HCT116 (cell line): Measurements from ENCODE around the gene DENND1A. TPM values are rescaled to one million over a fixed set of nuclear protein-coding genes. Genes with fewer than 3 reads are reported as not detected.

Source experiments
- ATAC-seq: fragments of 200-7000 bp; cut with Tn5 transposase; 2 replicates; pipeline ENCODE4 v1.9.1; 2020; ENCODE audit warnings: mild to moderate bottlenecking, moderate library complexity
- BruUV-seq: library from RNA; stranded (reverse); fragments of 400-500 nt; replicated peaks from 2 replicates; lab custom pipeline; 2021; lab: Mats Ljungman, UMichigan
- CTCF ChIA-PET: fragments of 300-600 bp; sonication (Branson Sonifier 250); formaldehyde crosslinking; loops from one replicate; lab custom pipeline; 2021; ENCODE audit warnings: antibody characterized with exemption; lab: Charles Lee
- POLR2A ChIA-PET: fragments of 300-600, 350-600 bp; sonication (Branson Sonifier 250); formaldehyde crosslinking; loops from one replicate; lab custom pipeline; 2021; ENCODE audit warnings: antibody characterized with exemption; lab: Charles Lee
- RAD21 ChIA-PET, 2 experiments: fragments of 300-600 bp; sonication (Branson Sonifier 250); formaldehyde crosslinking; loops; one replicate each; lab custom pipeline; 2023; ENCODE audit warnings: low total read pairs in 2 of 2; ENCODE audit not compliant: uncharacterized antibody in 2 of 2, unreplicated experiment in 2 of 2, low non-redundant PET in 1 of 2; lab: Charles Lee
- DNase-seq: peaks from one replicate; pipeline ENCODE4 v3.0.0-alpha.2; 2010; ENCODE audit warnings: low read depth, low spot score
- H2AFZ ChIP-seq: fragments of 200-600 bp; shearing (Covaris generic), sonication (generic); 2 replicates; pipeline ENCODE4 v1.6.1; 2017; ENCODE audit warnings: low read depth, mixed run types, mixed read lengths, antibody characterized with exemption, low read length; ENCODE audit not compliant: poor library complexity, severe bottlenecking
- H3K27ac ChIP-seq: 2 replicates; pipeline ENCODE4 v1.5.1; 2012; ENCODE audit warnings: low read depth, low read length
- H3K27me3 ChIP-seq: fragments of 200-600 bp; sonication (generic); 2 replicates; pipeline ENCODE4 v1.6.1; 2016; ENCODE audit warnings: mixed run types, low read length, mixed read lengths; ENCODE audit not compliant: insufficient read depth
- H3K36me3 ChIP-seq, 2 experiments: fragments of 200-500 bp in 1 of 2; fragments of 200-600 bp in 1 of 2; sonication (Bioruptor generic) in 1 of 2; sonication (generic) in 1 of 2; 2 replicates each; pipeline versions ENCODE4 v1.5.1 to v1.6.1; 2014 to 2016; ENCODE audit warnings: low read length in 2 of 2, inconsistent platforms in 1 of 2, mixed read lengths in 1 of 2, mixed run types in 1 of 2; ENCODE audit not compliant: insufficient read depth in 2 of 2, control insufficient read depth in 1 of 2
- H3K4me1 ChIP-seq, 2 experiments: fragments of 200-600 bp in 1 of 2; sonication (generic) in 1 of 2; 2 replicates each; pipeline versions ENCODE4 v1.5.1 to v1.6.1; 2012 to 2017; ENCODE audit warnings: low read length in 2 of 2, inconsistent platforms in 1 of 2, mild to moderate bottlenecking in 1 of 2, mixed read lengths in 1 of 2, mixed run types in 1 of 2, moderate library complexity in 1 of 2; ENCODE audit not compliant: insufficient read depth in 2 of 2, control insufficient read depth in 1 of 2
- H3K4me2 ChIP-seq: fragments of 200-600 bp; sonication (generic); 2 replicates; pipeline ENCODE4 v1.6.1; 2017; ENCODE audit warnings: mixed run types, low read length, mixed read lengths
- H3K4me3 ChIP-seq, 2 experiments: fragments of 200-600 bp in 1 of 2; sonication (generic) in 1 of 2; replicated peaks in 1 of 2; 2 replicates each; pipeline ENCODE4 v1.5.1; 2011 to 2016; ENCODE audit warnings: low read length in 2 of 2, control low read depth in 1 of 2, low read depth in 1 of 2, mild to moderate bottlenecking in 1 of 2, mixed read lengths in 1 of 2, mixed run types in 1 of 2
- H3K79me2 ChIP-seq: fragments of 200-600 bp; sonication (generic); 2 replicates; pipeline ENCODE4 v1.6.1; 2017; ENCODE audit warnings: mild to moderate bottlenecking, mixed run types, low read length, moderate library complexity, mixed read lengths; ENCODE audit not compliant: insufficient read depth
- H3K9ac ChIP-seq: fragments of 200-600 bp; sonication (generic); 2 replicates; pipeline ENCODE4 v1.6.1; 2016; ENCODE audit warnings: low read length, mixed read lengths
- H3K9me2 ChIP-seq: fragments of 200-600 bp; sonication (generic), shearing (Covaris generic); 2 replicates; pipeline ENCODE4 v1.6.1; 2017; ENCODE audit warnings: mixed run types, mild to moderate bottlenecking, moderate library complexity; ENCODE audit not compliant: insufficient read depth
- H3K9me3 ChIP-seq, 2 experiments: fragments of 200-500 bp in 1 of 2; fragments of 200-600 bp in 1 of 2; sonication (Bioruptor generic) in 1 of 2; sonication (generic) in 1 of 2; 2 replicates each; pipeline ENCODE4 v1.6.1; 2014 to 2017; ENCODE audit warnings: low read length in 2 of 2, mixed read lengths in 2 of 2, inconsistent platforms in 1 of 2, low read depth in 1 of 2, mild to moderate bottlenecking in 1 of 2, mixed run types in 1 of 2, moderate library complexity in 1 of 2; ENCODE audit not compliant: control insufficient read depth in 1 of 2, insufficient read depth in 1 of 2
- H4K20me1 ChIP-seq: fragments of 200-600 bp; sonication (generic), shearing (Covaris generic); 2 replicates; pipeline ENCODE4 v1.6.1; 2017; ENCODE audit warnings: mixed run types, mild to moderate bottlenecking, moderate library complexity; ENCODE audit not compliant: insufficient read depth
- EGR1 ChIP-seq: IDR thresholded peaks from 2 replicates; pipeline ENCODE4 v1.6.1; 2012; ENCODE audit warnings: low read depth
- FOSL1 ChIP-seq: IDR thresholded peaks from 2 replicates; pipeline ENCODE4 v1.6.1; 2012; ENCODE audit warnings: low read depth
- POLR2AphosphoS5 ChIP-seq: IDR thresholded peaks from 2 replicates; pipeline ENCODE4 v1.6.1; 2011; ENCODE audit warnings: mild to moderate bottlenecking, low read depth, low read length, moderate library complexity
- TCF7L2 ChIP-seq: IDR thresholded peaks from 2 replicates; pipeline ENCODE4 v1.7.0; 2011; ENCODE audit warnings: borderline replicate concordance, inconsistent platforms; ENCODE audit not compliant: insufficient read depth, insufficient read length; ENCODE audit errors: extremely low read depth
- YY1 ChIP-seq: IDR thresholded peaks from 2 replicates; pipeline ENCODE4 v1.6.1; 2011; ENCODE audit warnings: low read length, low read depth, moderate library complexity, mild to moderate bottlenecking; ENCODE audit not compliant: insufficient replicate concordance; ENCODE audit errors: extremely low read depth
- ZNF274 ChIP-seq: fragments of 200-500 bp; sonication (Bioruptor generic); IDR thresholded peaks from 2 replicates; pipeline ENCODE4 v1.6.1; 2014; ENCODE audit warnings: mild to moderate bottlenecking, low read depth, low read length, inconsistent platforms
- intact Hi-C: fragments of 100-400 bp; cut with micrococcal nuclease; formaldehyde crosslinking; loops from 2 replicates; pipeline ENCODE4 v1.10.0; 2022
- total RNA-seq: library from RNA; stranded (reverse); gene quantifications from one replicate; pipeline ENCODE4 v1.2.1, GENCODE V29; 2021; ENCODE audit not compliant: unreplicated experiment
- TF ChIP-seq, protein P1 (sequence below): IDR thresholded peaks from 2 replicates; pipeline ENCODE4 v1.6.1; 2012; ENCODE audit warnings: low read depth
- TF ChIP-seq, protein P2 (sequence below): IDR thresholded peaks from 2 replicates; pipeline ENCODE4 v1.6.1; 2012
- TF ChIP-seq, protein P3 (sequence below): IDR thresholded peaks from 2 replicates; pipeline ENCODE4 v1.6.1; 2012

The DENND1A gene
- total RNA-seq, 1 experiment from 2014 or later, result 33.0 TPM

DNA sequence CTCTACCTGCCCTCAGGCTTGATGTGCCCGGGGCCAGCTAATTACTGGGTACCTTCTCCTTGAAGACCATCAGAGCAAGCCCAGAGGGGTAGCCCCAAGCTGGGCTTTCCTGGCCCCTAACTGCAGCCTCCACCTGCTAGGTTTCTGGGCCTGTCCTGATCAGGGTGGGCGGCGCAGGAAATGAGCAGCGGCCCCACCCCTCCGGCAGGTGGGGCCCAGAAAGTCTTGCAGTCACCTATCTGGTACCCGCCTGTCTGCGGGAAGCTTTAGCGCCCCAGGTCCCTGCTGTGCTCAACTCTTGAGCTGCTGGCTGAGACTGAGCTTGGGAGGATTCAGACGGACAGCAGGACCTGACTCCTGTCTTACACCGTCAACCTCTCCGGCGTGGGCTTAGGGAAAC, 44.5 kb upstream of the DENND1A start:
- no TSS peak for BruUV-seq
- ChIA-PET RAD21 (no interaction called here), POLR2A (no interaction called here), CTCF (no interaction called here)
- Histone ChIP-seq H4K20me1 (no peaks in the 10 kb centered on the region), H3K27me3 (peaks cover 1% of the 10 kb centered on the region; the same call in 1 of the 2 replicates), H3K9me2 (no peaks in the 10 kb centered on the region), H3K79me2 (no peaks in the 10 kb centered on the region), H3K4me2 (no peak overlapping the region), H3K27ac (no peak overlapping the region), H3K4me1 (no peaks in the 10 kb centered on the region), H3K9me3 (peaks cover 0 to 10% of the 10 kb centered on the region in 2 experiments; a peak in 1 of 4 replicates), H3K9ac (no peak overlapping the region), H3K36me3 (no peaks in the 10 kb centered on the region), H3K4me3 (no peak overlapping the region), H2AFZ (no peak overlapping the region)
- DNase-seq (no peak), ATAC-seq (no peak)
- TF ChIP-seq, protein P1, sequence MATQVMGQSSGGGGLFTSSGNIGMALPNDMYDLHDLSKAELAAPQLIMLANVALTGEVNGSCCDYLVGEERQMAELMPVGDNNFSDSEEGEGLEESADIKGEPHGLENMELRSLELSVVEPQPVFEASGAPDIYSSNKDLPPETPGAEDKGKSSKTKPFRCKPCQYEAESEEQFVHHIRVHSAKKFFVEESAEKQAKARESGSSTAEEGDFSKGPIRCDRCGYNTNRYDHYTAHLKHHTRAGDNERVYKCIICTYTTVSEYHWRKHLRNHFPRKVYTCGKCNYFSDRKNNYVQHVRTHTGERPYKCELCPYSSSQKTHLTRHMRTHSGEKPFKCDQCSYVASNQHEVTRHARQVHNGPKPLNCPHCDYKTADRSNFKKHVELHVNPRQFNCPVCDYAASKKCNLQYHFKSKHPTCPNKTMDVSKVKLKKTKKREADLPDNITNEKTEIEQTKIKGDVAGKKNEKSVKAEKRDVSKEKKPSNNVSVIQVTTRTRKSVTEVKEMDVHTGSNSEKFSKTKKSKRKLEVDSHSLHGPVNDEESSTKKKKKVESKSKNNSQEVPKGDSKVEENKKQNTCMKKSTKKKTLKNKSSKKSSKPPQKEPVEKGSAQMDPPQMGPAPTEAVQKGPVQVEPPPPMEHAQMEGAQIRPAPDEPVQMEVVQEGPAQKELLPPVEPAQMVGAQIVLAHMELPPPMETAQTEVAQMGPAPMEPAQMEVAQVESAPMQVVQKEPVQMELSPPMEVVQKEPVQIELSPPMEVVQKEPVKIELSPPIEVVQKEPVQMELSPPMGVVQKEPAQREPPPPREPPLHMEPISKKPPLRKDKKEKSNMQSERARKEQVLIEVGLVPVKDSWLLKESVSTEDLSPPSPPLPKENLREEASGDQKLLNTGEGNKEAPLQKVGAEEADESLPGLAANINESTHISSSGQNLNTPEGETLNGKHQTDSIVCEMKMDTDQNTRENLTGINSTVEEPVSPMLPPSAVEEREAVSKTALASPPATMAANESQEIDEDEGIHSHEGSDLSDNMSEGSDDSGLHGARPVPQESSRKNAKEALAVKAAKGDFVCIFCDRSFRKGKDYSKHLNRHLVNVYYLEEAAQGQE, result no peak
- TF ChIP-seq, protein P2, sequence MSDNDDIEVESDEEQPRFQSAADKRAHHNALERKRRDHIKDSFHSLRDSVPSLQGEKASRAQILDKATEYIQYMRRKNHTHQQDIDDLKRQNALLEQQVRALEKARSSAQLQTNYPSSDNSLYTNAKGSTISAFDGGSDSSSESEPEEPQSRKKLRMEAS, result no peak
- TF ChIP-seq, protein P3, sequence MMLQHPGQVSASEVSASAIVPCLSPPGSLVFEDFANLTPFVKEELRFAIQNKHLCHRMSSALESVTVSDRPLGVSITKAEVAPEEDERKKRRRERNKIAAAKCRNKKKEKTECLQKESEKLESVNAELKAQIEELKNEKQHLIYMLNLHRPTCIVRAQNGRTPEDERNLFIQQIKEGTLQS, result no peak
- TF ChIP-seq YY1, result no peak
- TF ChIP-seq FOSL1, result no peak
- TF ChIP-seq TCF7L2, result no peak
- TF ChIP-seq POLR2AphosphoS5, result no peak
- TF ChIP-seq EGR1, result no peak
- TF ChIP-seq ZNF274, result no peak
- intact Hi-C loops, result no loop called here
